Neural cell (in vitro differentiated cells): ENCODE results near the gene CCR7. TPM values are rescaled to one million over a fixed set of nuclear protein-coding genes. Genes with fewer than 3 reads are reported as not detected.
"Not testable (repeated sequence)": the region's sequence is repeated elsewhere in the genome, so short reads cannot be mapped to it uniquely, and the experiment has no call there.

Source experiments
- H2AFZ ChIP-seq: fragments of 200-600, 300-800 bp; sonication (generic), shearing (Covaris generic); 2 replicates; pipeline ENCODE4 v1.6.0; 2014; ENCODE audit warnings: low read depth, mild to moderate bottlenecking, antibody characterized with exemption, low read length, moderate library complexity
- H3F3A ChIP-seq: fragments of 200-600 bp; shearing (Covaris generic); 2 replicates; pipeline ENCODE4 v1.6.1; 2016; ENCODE audit warnings: mild to moderate bottlenecking, moderate library complexity, mixed read lengths, antibody characterized with exemption, low read length; ENCODE audit not compliant: insufficient read depth, poor library complexity, severe bottlenecking
- H3K27ac ChIP-seq: fragments of 200-600, 300-800 bp; sonication (generic), shearing (Covaris generic); 2 replicates; pipeline ENCODE4 v1.5.1; 2014; ENCODE audit warnings: mild to moderate bottlenecking, low read length, moderate library complexity
- H3K27me3 ChIP-seq: fragments of 300-800, 200-600 bp; sonication (generic), shearing (Covaris generic); 2 replicates; pipeline ENCODE4 v1.6.0; 2014; ENCODE audit warnings: mild to moderate bottlenecking, low read depth, low read length, moderate library complexity; ENCODE audit not compliant: insufficient read depth
- H3K36me3 ChIP-seq: fragments of 300-800, 200-600 bp; sonication (generic), shearing (Covaris generic); 2 replicates; pipeline ENCODE4 v1.5.1; 2014; ENCODE audit warnings: mild to moderate bottlenecking, antibody characterized with exemption, low read length, moderate library complexity; ENCODE audit not compliant: insufficient read depth
- H3K4me2 ChIP-seq: fragments of 300-800, 200-600 bp; sonication (generic), shearing (Covaris generic); 2 replicates; pipeline ENCODE4 v1.6.0; 2014; ENCODE audit warnings: mild to moderate bottlenecking, low read length
- H3K4me3 ChIP-seq: fragments of 300-800, 200-600 bp; sonication (generic), shearing (Covaris generic); 2 replicates; pipeline ENCODE4 v1.5.1; 2014; ENCODE audit warnings: mild to moderate bottlenecking, low read length, moderate library complexity
- H3K79me2 ChIP-seq: fragments of 200-600 bp; shearing (Covaris generic); replicated peaks from 2 replicates; pipeline ENCODE4 v1.6.0; 2014; ENCODE audit warnings: mild to moderate bottlenecking, low read length, moderate library complexity; ENCODE audit not compliant: insufficient read depth
- H3K9ac ChIP-seq: fragments of 300-800, 200-600 bp; sonication (generic), shearing (Covaris generic); 2 replicates; pipeline ENCODE4 v1.6.1; 2016; ENCODE audit warnings: mild to moderate bottlenecking, low read length, mixed read lengths
- H3K9me2 ChIP-seq: fragments of 200-600 bp; shearing (Covaris generic); 2 replicates; pipeline ENCODE4 v1.6.1; 2016; ENCODE audit warnings: mild to moderate bottlenecking, low read length, mixed read lengths; ENCODE audit not compliant: insufficient read depth
- H3K9me3 ChIP-seq: fragments of 200-600, 300-800 bp; sonication (generic), shearing (Covaris generic); 2 replicates; pipeline ENCODE4 v1.6.1; 2016; ENCODE audit warnings: mild to moderate bottlenecking, mixed run types, low read length, moderate library complexity, mixed read lengths
- H4K20me1 ChIP-seq: fragments of 200-600 bp; shearing (Covaris generic); 2 replicates; pipeline ENCODE4 v1.6.1; 2016; ENCODE audit warnings: mild to moderate bottlenecking, mixed run types; ENCODE audit not compliant: insufficient read depth
- EP300 ChIP-seq: fragments of 450-650 bp; conservative IDR thresholded peaks from 2 replicates; pipeline ENCODE4 v1.6.1; 2014; ENCODE audit warnings: antibody characterized with exemption, mild to moderate bottlenecking, moderate library complexity; ENCODE audit not compliant: poor library complexity, severe bottlenecking
- EZH2 ChIP-seq: fragments of 200-600, 300-800 bp; shearing (Covaris generic), sonication (generic); IDR thresholded peaks from 2 replicates; pipeline ENCODE4 v1.6.1; 2014; ENCODE audit warnings: antibody characterized with exemption, low read length, borderline replicate concordance, mild to moderate bottlenecking; ENCODE audit not compliant: insufficient read depth, poor library complexity, severe bottlenecking
- MXI1 ChIP-seq: fragments of 450-650 bp; conservative IDR thresholded peaks from 2 replicates; pipeline ENCODE4 v1.6.1; 2014; ENCODE audit warnings: antibody characterized with exemption, mild to moderate bottlenecking; ENCODE audit not compliant: poor library complexity, severe bottlenecking
- POLR2AphosphoS5 ChIP-seq: IDR thresholded peaks from 2 replicates; pipeline ENCODE4 v1.6.1; 2012
- RAD21 ChIP-seq: fragments of 450-650 bp; conservative IDR thresholded peaks from 2 replicates; pipeline ENCODE4 v1.6.1; 2014; ENCODE audit warnings: antibody characterized with exemption, mild to moderate bottlenecking, moderate library complexity
- SMC3 ChIP-seq: fragments of 450-650 bp; conservative IDR thresholded peaks from 2 replicates; pipeline ENCODE4 v1.6.1; 2014; ENCODE audit warnings: antibody characterized with exemption, mild to moderate bottlenecking, moderate library complexity; ENCODE audit not compliant: poor library complexity
- TAF1 ChIP-seq: IDR thresholded peaks from 2 replicates; pipeline ENCODE4 v1.6.1; 2012; ENCODE audit warnings: low read depth
- polyA plus RNA-seq: library from polyadenylated mRNA; depleted of rRNA; stranded (reverse); fragments of >200 nt; gene quantifications from 2 replicates; pipeline ENCODE4 v1.2.3, GENCODE V29; 2014
- TF ChIP-seq, protein P1 (sequence below): fragments of 450-650 bp; IDR thresholded peaks from 2 replicates; pipeline ENCODE4 v1.5.1; 2014; ENCODE audit warnings: antibody characterized with exemption, mild to moderate bottlenecking, moderate library complexity; ENCODE audit not compliant: poor library complexity, severe bottlenecking
- TF ChIP-seq, protein P2 (sequence below): IDR thresholded peaks from 2 replicates; pipeline ENCODE4 v1.6.1; 2012; ENCODE audit warnings: borderline replicate concordance

The CCR7 gene
- polyA plus RNA-seq, 1 donor from 2014 or later: not detected

DNA sequence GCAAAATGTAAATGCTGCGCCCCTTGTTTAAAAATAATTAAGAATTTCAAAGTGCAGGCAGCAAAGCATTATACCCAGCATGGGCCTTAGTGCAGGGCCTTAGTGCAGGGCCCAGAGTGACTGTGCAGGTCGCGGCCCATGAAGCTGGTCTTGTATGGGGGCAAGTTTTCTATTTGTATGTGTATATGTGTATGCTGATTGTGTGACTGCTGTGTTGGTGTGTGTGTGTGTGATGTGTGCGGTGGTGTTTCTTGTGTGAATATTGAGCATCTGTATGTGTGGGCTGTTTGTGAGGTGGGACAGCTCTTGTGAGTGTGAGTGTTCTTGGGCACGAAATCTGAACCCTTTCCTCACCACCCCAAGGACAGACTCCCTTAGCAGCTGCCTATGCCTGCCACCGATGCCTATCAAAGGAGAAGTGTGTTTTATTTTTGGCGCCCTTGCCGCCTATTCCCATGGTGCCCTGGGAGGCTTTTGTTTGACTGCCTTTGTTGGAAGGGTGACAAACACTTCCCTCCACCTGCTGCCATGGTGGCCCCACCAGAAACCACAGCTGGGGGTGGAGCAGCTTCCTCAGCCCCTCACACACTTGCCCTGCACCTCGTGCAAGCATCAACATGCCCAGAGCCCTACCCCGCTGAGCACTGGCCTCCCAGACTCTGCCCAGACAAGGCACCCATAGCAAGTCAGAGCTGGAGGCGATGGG, 18.0 kb downstream of the CCR7 start:
- no peaks in the 10 kb centered on the region for H3K79me2 ChIP-seq
- H3K27ac ChIP-seq: no peak overlapping the region
- no peaks in the 10 kb centered on the region for H3K27me3 ChIP-seq
- H3K9me2 ChIP-seq: no peaks in the 10 kb centered on the region
- H3K36me3 ChIP-seq: no peaks in the 10 kb centered on the region
- no peak overlapping the region for H3K4me3 ChIP-seq
- no peak overlapping the region for H3K9ac ChIP-seq
- H3F3A ChIP-seq: no peaks in the 10 kb centered on the region
- no peaks in the 10 kb centered on the region for H3K9me3 ChIP-seq
- H3K4me2 ChIP-seq: no peak overlapping the region
- no peak overlapping the region for H2AFZ ChIP-seq
- H4K20me1 ChIP-seq: no peaks in the 10 kb centered on the region
- TF ChIP-seq EZH2 (no peak), MXI1 (no peak), EP300 (no peak), SMC3 (no peak), POLR2AphosphoS5 (no peak), TAF1 (no peak), RAD21 (no peak)
- TF ChIP-seq, protein P1, sequence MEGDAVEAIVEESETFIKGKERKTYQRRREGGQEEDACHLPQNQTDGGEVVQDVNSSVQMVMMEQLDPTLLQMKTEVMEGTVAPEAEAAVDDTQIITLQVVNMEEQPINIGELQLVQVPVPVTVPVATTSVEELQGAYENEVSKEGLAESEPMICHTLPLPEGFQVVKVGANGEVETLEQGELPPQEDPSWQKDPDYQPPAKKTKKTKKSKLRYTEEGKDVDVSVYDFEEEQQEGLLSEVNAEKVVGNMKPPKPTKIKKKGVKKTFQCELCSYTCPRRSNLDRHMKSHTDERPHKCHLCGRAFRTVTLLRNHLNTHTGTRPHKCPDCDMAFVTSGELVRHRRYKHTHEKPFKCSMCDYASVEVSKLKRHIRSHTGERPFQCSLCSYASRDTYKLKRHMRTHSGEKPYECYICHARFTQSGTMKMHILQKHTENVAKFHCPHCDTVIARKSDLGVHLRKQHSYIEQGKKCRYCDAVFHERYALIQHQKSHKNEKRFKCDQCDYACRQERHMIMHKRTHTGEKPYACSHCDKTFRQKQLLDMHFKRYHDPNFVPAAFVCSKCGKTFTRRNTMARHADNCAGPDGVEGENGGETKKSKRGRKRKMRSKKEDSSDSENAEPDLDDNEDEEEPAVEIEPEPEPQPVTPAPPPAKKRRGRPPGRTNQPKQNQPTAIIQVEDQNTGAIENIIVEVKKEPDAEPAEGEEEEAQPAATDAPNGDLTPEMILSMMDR: no peak
- TF ChIP-seq, protein P2, sequence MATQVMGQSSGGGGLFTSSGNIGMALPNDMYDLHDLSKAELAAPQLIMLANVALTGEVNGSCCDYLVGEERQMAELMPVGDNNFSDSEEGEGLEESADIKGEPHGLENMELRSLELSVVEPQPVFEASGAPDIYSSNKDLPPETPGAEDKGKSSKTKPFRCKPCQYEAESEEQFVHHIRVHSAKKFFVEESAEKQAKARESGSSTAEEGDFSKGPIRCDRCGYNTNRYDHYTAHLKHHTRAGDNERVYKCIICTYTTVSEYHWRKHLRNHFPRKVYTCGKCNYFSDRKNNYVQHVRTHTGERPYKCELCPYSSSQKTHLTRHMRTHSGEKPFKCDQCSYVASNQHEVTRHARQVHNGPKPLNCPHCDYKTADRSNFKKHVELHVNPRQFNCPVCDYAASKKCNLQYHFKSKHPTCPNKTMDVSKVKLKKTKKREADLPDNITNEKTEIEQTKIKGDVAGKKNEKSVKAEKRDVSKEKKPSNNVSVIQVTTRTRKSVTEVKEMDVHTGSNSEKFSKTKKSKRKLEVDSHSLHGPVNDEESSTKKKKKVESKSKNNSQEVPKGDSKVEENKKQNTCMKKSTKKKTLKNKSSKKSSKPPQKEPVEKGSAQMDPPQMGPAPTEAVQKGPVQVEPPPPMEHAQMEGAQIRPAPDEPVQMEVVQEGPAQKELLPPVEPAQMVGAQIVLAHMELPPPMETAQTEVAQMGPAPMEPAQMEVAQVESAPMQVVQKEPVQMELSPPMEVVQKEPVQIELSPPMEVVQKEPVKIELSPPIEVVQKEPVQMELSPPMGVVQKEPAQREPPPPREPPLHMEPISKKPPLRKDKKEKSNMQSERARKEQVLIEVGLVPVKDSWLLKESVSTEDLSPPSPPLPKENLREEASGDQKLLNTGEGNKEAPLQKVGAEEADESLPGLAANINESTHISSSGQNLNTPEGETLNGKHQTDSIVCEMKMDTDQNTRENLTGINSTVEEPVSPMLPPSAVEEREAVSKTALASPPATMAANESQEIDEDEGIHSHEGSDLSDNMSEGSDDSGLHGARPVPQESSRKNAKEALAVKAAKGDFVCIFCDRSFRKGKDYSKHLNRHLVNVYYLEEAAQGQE: no peak

DNA sequence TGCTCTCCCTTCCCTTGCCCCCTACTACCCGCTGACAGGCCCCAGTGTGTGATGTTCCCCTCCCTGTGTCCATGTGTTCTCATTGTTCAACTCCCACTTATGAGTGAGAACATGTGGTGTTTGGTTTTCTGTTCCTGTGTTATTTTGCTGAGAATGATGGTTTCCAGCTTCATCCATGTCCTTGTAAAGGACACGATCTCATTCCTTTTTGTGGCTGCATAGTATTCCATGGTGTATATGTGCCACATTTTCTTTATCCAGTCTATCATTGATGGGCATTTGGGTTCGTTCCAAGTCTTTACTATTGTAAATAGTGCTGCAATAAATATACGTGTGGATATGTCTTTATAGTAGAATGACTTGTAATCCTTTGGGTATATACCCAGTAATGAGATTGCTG, 18.8 kb downstream of the CCR7 start:
- H4K20me1 ChIP-seq, H3K27ac ChIP-seq, H3K36me3 ChIP-seq, H3K9ac ChIP-seq, H3K27me3 ChIP-seq, H3K9me3 ChIP-seq, H3K4me3 ChIP-seq, H2AFZ ChIP-seq, H3F3A ChIP-seq, H3K9me2 ChIP-seq, H3K4me2 ChIP-seq, H3K79me2 ChIP-seq: not testable (repeated sequence)

DNA sequence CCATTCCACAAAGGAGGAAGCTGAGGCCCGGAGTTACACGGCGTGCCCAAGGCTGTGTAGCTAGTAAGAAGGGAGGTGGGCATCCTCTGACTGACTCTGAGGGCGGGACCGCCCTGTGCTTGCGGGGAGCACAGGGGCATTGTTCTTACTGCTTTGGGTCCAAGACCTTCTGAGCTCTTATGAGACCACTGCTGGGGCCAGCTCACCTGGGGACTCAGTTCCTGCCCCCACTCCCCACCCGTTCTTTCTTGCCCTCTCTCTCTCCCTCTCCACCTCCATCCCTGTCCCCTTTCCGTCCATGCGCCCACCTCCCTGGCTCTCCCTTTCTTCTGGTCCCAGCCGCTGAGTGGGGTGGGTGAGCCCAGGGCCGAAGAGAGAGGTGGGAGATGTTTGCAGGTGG, 19.6 kb downstream of the CCR7 start:
- no peaks in the 10 kb centered on the region for H3K79me2 ChIP-seq
- H3F3A ChIP-seq: no peaks in the 10 kb centered on the region
- no peak overlapping the region for H3K4me2 ChIP-seq
- no peak overlapping the region for H3K9ac ChIP-seq
- no peaks in the 10 kb centered on the region for H3K9me3 ChIP-seq
- no peaks in the 10 kb centered on the region for H3K27me3 ChIP-seq
- no peak overlapping the region for H3K4me3 ChIP-seq
- TF ChIP-seq, protein P2: no peak
- TF ChIP-seq POLR2AphosphoS5: no peak
- TF ChIP-seq, protein P1: no peak
- no peak for TF ChIP-seq TAF1
- no peak for TF ChIP-seq RAD21
- no peak for TF ChIP-seq SMC3
- no peak for TF ChIP-seq EP300
- no peaks in the 10 kb centered on the region for H3K36me3 ChIP-seq
- no peaks in the 10 kb centered on the region for H3K9me2 ChIP-seq
- H2AFZ ChIP-seq: no peak overlapping the region
- no peaks in the 10 kb centered on the region for H4K20me1 ChIP-seq
- H3K27ac ChIP-seq: no peak overlapping the region
